GM18517 (cell line): ENCODE results near the gene CALML6.

ENCODE experiments used
- ATAC-seq: cut with Tn5 transposase; IDR thresholded peaks from one replicate; pipeline ENCODE4 v1.9.1; 2021; ENCODE audit warnings: mild to moderate bottlenecking, moderate library complexity; ENCODE audit not compliant: unreplicated experiment

The CALML6 gene

DNA sequence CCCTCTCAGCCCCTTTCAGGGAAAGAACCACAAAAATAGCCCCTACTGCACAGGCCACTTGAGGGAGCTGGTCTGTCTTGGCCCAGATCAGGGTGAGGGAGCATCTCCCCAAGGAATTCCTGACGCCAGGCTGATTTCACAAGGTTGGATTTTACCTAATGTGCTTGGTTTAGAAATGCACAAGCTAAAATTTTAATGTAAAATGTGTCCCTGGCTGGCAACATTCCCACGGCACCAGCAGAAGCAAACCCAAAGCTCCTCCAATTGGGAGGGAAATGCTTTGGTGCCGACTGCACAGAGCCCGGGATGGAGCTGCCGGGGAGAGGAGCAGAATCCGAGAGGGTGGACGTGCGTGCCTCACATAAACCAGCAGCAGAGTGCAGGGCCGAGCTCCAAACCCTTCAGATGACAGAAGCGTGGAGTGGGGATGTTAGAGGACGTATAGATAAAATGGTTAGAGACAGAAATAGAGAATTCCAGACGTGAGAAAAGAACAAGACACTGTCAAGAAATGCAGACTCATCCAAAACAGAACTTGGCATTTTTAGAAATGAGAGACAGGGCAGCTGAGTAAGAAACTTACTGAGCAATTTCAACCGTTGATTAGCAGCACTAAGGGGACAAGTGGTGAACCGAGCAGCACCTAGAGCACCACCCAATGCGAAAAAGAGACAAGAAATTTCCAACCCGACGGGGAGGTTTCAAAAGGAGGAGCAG, 45.6 kb downstream of the CALML6 start:
- ATAC-seq, result no peak

GRCh38 chr1:1962752-1963151, 47.7 kb downstream of the CALML6 start:
- no peak for ATAC-seq

DNA sequence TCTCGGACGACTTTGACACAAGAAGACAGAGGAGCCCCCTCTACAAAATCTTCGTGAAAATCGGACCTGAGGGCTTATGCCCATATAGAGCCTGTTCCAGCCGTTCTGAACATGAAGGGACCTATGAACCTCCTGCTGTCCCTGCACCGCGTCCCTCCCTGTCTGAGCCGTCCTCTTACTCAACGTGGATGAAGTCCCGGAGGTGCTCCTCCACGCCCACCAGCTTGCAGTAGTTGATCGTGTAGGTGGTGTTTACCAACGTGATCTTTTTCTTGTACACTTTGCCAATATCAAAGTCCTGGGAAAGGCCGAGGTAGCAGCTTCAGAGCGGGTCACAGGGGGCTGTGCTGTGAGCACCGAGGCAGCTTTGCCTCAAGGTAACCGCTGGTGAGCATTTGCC, 48.5 kb downstream of the CALML6 start:
- ATAC-seq, result no peak

- ATAC-seq, result no peak
These were observed 49.8 kb downstream of the CALML6 start for GRCh38 chr1:1964811-1965210.

DNA sequence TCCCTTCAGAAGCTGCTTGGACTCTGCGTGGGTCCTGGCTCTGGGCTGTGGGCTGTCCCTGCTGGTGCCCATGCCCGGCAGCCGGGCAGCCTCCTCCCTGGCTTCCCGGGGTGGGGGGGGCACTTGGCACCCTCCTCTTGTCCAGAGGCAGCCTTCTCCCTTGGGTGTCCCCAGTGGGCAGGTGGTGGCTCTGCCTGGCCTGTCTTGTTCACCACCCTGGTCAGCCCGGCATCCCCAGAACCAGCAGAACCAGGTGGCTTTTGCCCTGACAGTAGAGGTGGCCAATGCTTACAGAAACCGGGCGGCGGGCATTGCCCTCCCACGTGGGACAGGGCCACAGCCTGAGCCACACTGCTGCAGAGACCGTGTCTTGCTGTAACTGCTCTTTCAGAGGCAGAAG, 50.5 kb downstream of the CALML6 start:
- ATAC-seq, result no peak

- ATAC-seq, result no peak
These were observed 51.1 kb downstream of the CALML6 start for GRCh38 chr1:1966071-1966740.
